Neural progenitor cell (in vitro differentiated cells): ENCODE data around the gene EPHB1. TPM values are rescaled to one million over a fixed set of nuclear protein-coding genes. Genes with fewer than 3 reads are reported as not detected.
A peak's percentile ranks its signal among the peaks of the same experiment; 100 is the strongest.

Experiments used
- DNase-seq: peaks from one replicate; pipeline ENCODE4 v3.0.0-alpha.2; 2016; ENCODE audit warnings: low spot score
- H2AFZ ChIP-seq: fragments of 200-600 bp; sonication (generic); replicated peaks from 2 replicates; pipeline ENCODE4 v1.6.1; 2016; ENCODE audit warnings: antibody characterized with exemption
- H3F3A ChIP-seq: fragments of 200-600 bp; sonication (generic); 2 replicates; pipeline ENCODE4 v1.6.1; 2016; ENCODE audit warnings: antibody characterized with exemption, low read depth
- H3K27ac ChIP-seq: fragments of 200-600 bp; sonication (generic); 2 replicates; pipeline ENCODE4 v1.5.1; 2016; ENCODE audit warnings: mild to moderate bottlenecking
- H3K27me3 ChIP-seq: fragments of 200-600 bp; sonication (generic); 2 replicates; pipeline ENCODE4 v1.6.1; 2016; ENCODE audit warnings: mild to moderate bottlenecking, moderate library complexity
- H3K36me3 ChIP-seq: fragments of 200-600 bp; sonication (generic); 2 replicates; pipeline ENCODE4 v1.5.1; 2016
- H3K4me1 ChIP-seq: fragments of 200-600 bp; sonication (generic); 2 replicates; pipeline ENCODE4 v1.6.1; 2016; ENCODE audit warnings: mixed run types
- H3K4me2 ChIP-seq: fragments of 200-600 bp; sonication (generic); 2 replicates; pipeline ENCODE4 v1.6.1; 2016
- H3K4me3 ChIP-seq: fragments of 200-600 bp; sonication (generic); 2 replicates; pipeline ENCODE4 v1.5.1; 2016
- H3K79me2 ChIP-seq: fragments of 200-600 bp; sonication (generic); 2 replicates; pipeline ENCODE4 v1.6.1; 2016; ENCODE audit warnings: low read depth
- H3K9ac ChIP-seq: fragments of 200-600 bp; sonication (generic); 2 replicates; pipeline ENCODE4 v1.6.1; 2016
- H3K9me3 ChIP-seq: fragments of 200-600 bp; sonication (generic); 2 replicates; pipeline ENCODE4 v1.5.1; 2016; ENCODE audit warnings: low read depth
- H4K20me1 ChIP-seq: fragments of 200-600 bp; sonication (generic); 2 replicates; pipeline ENCODE4 v1.6.1; 2016; ENCODE audit warnings: low read depth
- H3K27ac Mint-ChIP-seq: 3 replicates; pipeline ENCODE4 v1.8.0; 2021; ENCODE audit warnings: mixed read lengths
- H3K27me3 Mint-ChIP-seq: 2 replicates; pipeline ENCODE4 v1.8.0; 2022; ENCODE audit warnings: low read depth, mild to moderate bottlenecking, inconsistent platforms, moderate library complexity, mixed read lengths; ENCODE audit not compliant: insufficient read depth
- H3K36me3 Mint-ChIP-seq: 3 replicates; pipeline ENCODE4 v1.8.0; 2021; ENCODE audit warnings: mixed read lengths
- H3K4me1 Mint-ChIP-seq: 3 replicates; pipeline ENCODE4 v1.8.0; 2021; ENCODE audit warnings: mixed read lengths
- H3K4me3 Mint-ChIP-seq: 3 replicates; pipeline ENCODE4 v1.8.0; 2021; ENCODE audit warnings: mild to moderate bottlenecking, moderate library complexity, mixed read lengths
- H3K9me3 Mint-ChIP-seq: 3 replicates; pipeline ENCODE4 v1.8.0; 2020; ENCODE audit warnings: mixed read lengths
- CTCF ChIP-seq: fragments of 200-600 bp; sonication (generic); IDR thresholded peaks from 2 replicates; pipeline ENCODE4 v1.5.1; 2017; ENCODE audit warnings: antibody characterized with exemption, mild to moderate bottlenecking
- EZH2 ChIP-seq: fragments of 200-600 bp; sonication (generic); IDR thresholded peaks from 2 replicates; pipeline ENCODE4 v1.6.1; 2017; ENCODE audit warnings: antibody characterized with exemption, mild to moderate bottlenecking, moderate library complexity
- EZH2phosphoT487 ChIP-seq: fragments of 200-600 bp; sonication (generic); IDR thresholded peaks from 2 replicates; pipeline ENCODE4 v1.6.1; 2017; ENCODE audit warnings: antibody characterized with exemption
- total RNA-seq: library from RNA; depleted of rRNA; stranded (reverse); fragments of >200 nt; gene quantifications from 2 replicates; pipeline ENCODE4 v1.2.3, GENCODE V29; 2015; ENCODE audit warnings: low replicate concordance

Gene EPHB1
- total RNA-seq, 1 donor from 2014 or later: 9.1 TPM

DNA sequence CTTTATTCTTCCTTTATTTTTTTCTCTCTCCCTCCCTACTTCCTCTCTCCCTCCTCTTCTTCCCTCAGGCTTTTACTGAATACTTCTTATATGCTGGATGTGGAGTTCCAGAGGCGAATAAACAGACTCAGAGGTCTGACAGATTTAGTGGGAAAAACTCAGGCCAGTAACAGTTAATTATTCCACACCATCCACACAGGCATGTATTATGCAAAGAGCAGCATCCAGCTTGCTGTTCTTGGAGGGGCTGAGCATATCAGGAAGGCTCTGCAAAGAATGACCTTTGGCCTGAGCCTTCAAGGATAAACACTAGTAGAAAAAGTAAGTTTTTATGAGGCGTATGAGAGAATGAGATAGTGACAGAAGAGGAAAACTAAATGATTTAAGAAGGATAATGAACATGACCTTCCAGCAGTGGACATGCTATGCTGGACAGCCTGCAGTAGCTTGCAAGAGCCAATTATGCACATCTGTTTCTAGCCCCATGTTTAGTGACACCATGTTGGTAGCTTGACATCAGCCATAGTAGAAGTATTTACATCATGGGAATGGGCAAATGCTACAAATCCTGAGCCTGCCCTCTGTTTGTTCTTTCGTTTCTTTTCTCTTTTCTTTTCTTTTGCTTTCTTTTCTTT, 387.4 kb downstream of the EPHB1 start:
- Histone ChIP-seq H3K9me3 (no peaks in the 10 kb centered on the region), H3K79me2 (no peaks in the 10 kb centered on the region), H3K9ac (no peak overlapping the region), H3K4me2 (no peak overlapping the region), H2AFZ (no peak overlapping the region), H3K36me3 (no peaks in the 10 kb centered on the region), H3F3A (no peaks in the 10 kb centered on the region), H3K4me1 (no peaks in the 10 kb centered on the region), H3K4me3 (no peak overlapping the region), H4K20me1 (no peaks in the 10 kb centered on the region), H3K27ac (no peak overlapping the region), H3K27me3 (no peaks in the 10 kb centered on the region)
- H3K4me1 Mint-ChIP-seq: peaks cover 8% of the 10 kb centered on the region
- TF ChIP-seq EZH2phosphoT487 (no peak), CTCF (no peak), EZH2 (no peak)
- no peak for DNase-seq
- no peaks in the 10 kb centered on the region for H3K9me3 Mint-ChIP-seq
- H3K4me3 Mint-ChIP-seq: no peak overlapping the region
- H3K27ac Mint-ChIP-seq: no peak overlapping the region
- no peaks in the 10 kb centered on the region for H3K36me3 Mint-ChIP-seq
- H3K27me3 Mint-ChIP-seq: no peaks in the 10 kb centered on the region

- H3K4me3 Mint-ChIP-seq: no peak overlapping the region
- no peak overlapping the region for H3K27ac Mint-ChIP-seq
These were observed 395.6 kb downstream of the EPHB1 start for GRCh38 chr3:135190658-135191057.

GRCh38 chr3:135191708-135192107, 396.6 kb downstream of the EPHB1 start:
- peaks cover 3% of the 10 kb centered on the region for H3K4me1 Mint-ChIP-seq
- no peaks in the 10 kb centered on the region for H3K9me3 Mint-ChIP-seq
- peaks cover 7% of the 10 kb centered on the region for H3K4me1 ChIP-seq
- H3K4me3 Mint-ChIP-seq: no peak overlapping the region
- peak; percentile 40 for DNase-seq
- H3K4me3 ChIP-seq: no peak overlapping the region
- H3K4me2 ChIP-seq: no peak overlapping the region
- H3K27ac Mint-ChIP-seq: no peak overlapping the region
- H2AFZ ChIP-seq: no peak overlapping the region
- no peaks in the 10 kb centered on the region for H3K9me3 ChIP-seq
- H3K27me3 Mint-ChIP-seq: peaks cover 4% of the 10 kb centered on the region
- no peaks in the 10 kb centered on the region for H3F3A ChIP-seq
- H3K36me3 ChIP-seq: no peaks in the 10 kb centered on the region
- TF ChIP-seq EZH2phosphoT487: no peak
- no peak for TF ChIP-seq CTCF
- TF ChIP-seq EZH2: no peak
- H3K27me3 ChIP-seq: no peaks in the 10 kb centered on the region
- H4K20me1 ChIP-seq: no peaks in the 10 kb centered on the region
- no peak overlapping the region for H3K9ac ChIP-seq
- no peaks in the 10 kb centered on the region for H3K79me2 ChIP-seq
- H3K27ac ChIP-seq: peak overlapping the region; percentile 12
- H3K36me3 Mint-ChIP-seq: peaks cover 3% of the 10 kb centered on the region

More at GRCh38 chr3:135190658-135191057, 395.6 kb downstream of the EPHB1 start:
- H3K4me1 Mint-ChIP-seq: peaks cover 3% of the 10 kb centered on the region
- Histone ChIP-seq H3K27ac (no peak overlapping the region), H3K4me2 (no peak overlapping the region), H2AFZ (no peak overlapping the region), H3K9ac (no peak overlapping the region), H3F3A (no peaks in the 10 kb centered on the region), H4K20me1 (no peaks in the 10 kb centered on the region), H3K4me1 (peaks cover 7% of the 10 kb centered on the region), H3K4me3 (no peak overlapping the region), H3K36me3 (no peaks in the 10 kb centered on the region), H3K79me2 (no peaks in the 10 kb centered on the region), H3K27me3 (no peaks in the 10 kb centered on the region), H3K9me3 (no peaks in the 10 kb centered on the region)
- H3K36me3 Mint-ChIP-seq: peaks cover 3% of the 10 kb centered on the region
- no peak for DNase-seq
- no peaks in the 10 kb centered on the region for H3K9me3 Mint-ChIP-seq
- H3K27me3 Mint-ChIP-seq: peaks cover 4% of the 10 kb centered on the region
- TF ChIP-seq CTCF (no peak), EZH2phosphoT487 (no peak), EZH2 (no peak)
